HG03558 (cell line): ENCODE data around the gene H3-3A.
"Not testable (repeated sequence)": the region's sequence is repeated elsewhere in the genome, so short reads cannot be mapped to it uniquely, and the experiment has no call there.

ENCODE experiments used
- ATAC-seq: cut with Tn5 transposase; IDR thresholded peaks from one replicate; pipeline ENCODE4 v1.9.1; 2021; ENCODE audit warnings: moderate number of reproducible peaks; ENCODE audit not compliant: unreplicated experiment; ENCODE audit errors: extremely low read depth

The H3-3A gene

DNA sequence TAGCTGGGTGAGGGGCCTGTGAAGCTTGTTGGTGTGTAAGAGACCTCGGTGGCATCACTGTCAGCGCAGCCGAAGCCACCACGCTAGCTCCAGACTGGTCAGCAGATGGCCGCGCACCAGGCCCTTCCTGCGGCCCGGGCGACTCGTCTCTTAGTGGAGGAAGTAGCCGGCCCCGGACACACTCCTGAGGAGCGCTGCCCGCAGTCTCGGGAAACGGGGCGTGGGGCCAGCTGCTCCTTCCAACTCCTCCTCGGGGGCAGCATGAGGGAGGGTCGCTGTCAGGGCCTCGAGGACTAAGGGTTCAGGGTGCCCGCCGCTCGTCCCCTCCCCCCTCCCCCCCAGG lies 20.4 kb downstream of the H3-3A start:
- no peak for ATAC-seq

DNA sequence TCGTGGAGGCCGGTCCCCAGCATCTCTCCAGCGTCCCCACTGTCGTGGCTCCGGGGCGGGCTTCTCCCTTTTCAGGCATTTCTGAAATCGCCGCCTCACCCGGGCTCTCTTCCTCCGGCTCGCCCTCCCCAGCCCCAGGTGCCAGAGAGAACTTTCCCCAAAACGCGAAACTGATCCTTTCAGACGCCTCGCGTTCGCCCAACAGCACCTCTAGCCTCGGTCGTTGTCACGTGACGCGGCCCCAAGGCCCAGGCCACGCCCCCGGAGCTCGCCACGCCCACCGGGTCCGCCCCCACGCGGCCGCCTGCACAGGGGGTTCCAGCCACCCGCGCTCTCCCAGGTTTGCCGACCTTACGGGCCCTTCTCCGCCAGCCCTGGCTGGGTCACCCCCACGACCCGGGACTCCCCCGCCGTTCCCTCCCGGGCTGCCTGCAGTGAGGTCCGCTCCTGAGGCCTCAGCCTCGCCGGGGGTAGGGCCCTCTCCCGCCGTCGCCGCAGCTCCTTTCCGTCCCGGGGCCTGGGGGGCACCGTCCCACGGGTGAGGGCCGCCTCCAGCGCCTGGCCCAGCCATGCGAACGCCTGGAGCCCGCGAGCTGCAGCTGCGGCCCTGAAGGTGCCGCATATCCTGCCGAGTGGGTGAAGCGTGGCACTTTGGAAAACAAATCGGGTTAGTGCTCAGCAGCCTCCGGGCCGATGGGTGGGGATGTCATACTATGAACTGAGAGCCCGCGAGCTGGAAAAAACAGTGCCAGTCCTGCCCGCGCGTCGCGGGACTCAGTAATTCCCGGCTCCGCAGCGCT lies 21.0 kb downstream of the H3-3A start:
- peak; percentile 85 for ATAC-seq

DNA sequence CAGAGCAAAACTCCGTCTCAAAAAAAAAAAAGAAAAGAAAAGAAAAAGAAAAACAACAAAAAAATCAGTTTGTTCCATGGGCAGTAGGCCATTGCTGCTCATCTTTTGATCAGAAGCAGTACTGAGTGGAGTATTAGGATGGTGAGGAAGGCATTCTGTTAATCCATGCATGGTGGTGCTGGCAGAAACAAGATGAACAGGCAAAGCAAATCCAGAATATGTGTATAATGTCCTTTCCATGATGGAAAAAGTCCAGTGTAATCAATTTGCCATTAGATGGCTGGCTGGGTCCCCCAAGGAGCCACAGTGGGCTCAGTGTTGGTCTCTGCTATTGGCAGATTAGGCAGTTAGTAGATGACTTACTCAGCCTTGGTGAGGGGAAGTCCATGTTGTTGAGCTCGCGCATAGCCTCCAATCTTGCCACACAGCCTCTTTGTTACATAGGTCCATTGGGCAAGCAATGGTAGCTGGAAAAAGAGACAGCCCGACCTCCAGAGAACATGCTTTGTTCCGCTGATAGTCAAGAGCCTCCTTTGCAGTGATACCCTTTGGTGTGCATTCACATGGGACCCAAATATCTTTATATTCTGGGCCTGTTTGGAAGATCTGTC lies 23.3 kb downstream of the H3-3A start:
- no peak for ATAC-seq

DNA sequence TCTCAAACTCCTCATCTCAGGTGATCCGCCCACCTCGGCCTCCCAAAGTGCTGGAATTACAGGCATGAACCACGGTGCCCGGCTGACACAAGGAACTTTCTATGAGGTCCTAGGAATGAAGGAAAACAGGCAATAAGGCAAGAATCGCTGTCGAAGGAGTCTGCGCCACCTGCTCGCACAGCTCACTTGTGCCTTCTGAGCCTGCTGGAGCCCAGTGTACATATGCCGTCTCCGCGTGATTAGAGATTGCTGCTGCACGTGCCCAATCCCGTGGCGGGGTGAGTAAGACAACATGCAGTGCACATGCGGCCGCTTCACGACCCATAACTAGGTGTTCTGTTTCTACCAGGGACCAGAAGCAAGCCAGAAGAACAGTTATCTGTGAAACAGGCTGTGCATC lies 24.3 kb downstream of the H3-3A start:
- no peak for ATAC-seq

DNA sequence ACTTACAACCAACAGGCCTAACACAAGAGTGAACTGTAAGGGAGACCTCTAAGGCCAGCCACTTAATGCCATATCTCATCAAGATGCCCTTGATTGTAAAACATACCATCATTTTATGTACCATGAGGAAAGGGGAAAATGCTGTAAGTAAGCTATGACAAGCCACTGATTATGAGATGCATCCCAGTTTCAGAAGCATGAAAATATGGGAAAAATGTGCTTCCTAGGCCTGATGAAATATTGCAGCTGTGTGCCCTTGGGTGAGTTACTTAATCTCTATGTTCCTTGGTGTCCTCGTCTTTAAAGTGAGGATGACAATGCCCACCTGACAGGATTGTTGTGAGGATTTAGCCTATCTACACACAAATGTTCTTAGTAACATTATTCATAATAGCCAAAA lies 28.9 kb downstream of the H3-3A start:
- no peak for ATAC-seq

DNA sequence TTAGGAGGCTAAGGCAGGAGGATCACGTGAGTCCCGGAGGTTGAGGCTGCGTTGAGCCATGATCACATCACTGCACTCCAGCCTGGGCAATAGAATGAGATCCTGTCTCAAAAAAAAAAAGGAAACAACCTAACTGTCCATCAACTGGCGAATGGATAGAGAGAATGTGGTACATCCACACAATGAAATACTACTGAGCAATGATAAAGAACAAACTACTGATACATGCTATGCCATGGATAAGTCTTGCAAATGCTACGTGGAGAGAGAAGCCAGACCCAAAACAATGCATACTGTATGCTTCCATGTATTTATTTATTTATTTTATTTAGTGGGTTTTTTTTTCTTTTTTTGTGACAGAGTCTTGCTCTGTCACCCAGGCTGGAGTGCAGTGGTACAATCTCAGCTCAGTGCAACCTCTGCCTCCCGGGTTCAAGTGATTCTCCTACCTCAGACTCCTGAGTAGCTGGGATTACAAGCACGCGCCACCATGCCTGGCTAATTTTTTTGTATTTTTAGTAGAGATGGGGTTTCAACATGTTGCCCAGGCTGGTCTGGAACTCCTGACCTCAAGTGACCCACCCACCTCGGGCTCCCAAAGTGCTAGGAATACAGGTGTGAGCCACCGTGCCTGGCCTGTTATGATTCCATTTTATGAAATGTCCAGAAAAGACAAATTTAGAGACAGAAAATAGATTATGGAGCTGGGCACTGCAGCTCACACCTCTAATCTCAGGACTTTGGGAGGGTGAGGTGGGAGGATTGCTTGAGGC lies 29.7 kb downstream of the H3-3A start:
- ATAC-seq = not testable (repeated sequence)

DNA sequence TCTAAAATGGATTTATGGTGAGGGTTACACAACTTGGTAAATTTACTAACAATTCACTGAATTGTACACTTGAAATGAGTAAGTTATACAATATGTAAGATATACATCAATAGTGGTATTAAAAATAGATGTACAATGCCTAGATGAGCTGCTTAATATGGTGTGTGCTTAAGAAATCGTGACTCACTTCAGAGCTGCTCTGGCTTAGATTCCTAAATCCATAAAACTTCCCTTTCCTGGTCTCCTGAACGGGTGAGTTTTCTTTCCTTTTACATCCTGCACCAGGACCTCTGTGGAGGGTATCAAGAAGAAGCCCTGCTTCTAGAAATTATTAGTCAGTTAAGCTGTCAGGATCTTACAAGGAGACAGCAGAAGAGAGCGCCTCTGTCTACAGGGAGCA lies 30.4 kb downstream of the H3-3A start:
- ATAC-seq = no peak

DNA sequence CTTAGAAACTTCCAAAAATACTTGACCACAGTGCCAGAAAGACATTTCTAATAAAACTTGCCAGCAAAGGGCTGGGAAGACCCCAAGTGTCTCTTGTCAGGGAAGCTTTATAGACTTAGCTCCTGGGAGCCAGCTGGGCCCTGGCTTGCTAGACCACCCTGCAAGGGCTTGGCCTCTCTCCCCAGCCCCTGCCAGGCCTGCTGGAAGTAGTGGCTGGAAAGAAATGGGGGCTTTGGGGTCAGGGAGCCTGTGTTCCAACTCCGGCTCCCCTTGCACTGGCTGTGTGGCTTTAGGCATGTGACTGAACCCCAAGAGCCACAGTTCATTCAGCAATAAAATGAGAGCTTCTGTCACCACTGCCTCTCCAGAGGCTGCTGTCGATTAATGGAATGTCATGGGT lies 31.1 kb downstream of the H3-3A start:
- ATAC-seq = no peak

DNA sequence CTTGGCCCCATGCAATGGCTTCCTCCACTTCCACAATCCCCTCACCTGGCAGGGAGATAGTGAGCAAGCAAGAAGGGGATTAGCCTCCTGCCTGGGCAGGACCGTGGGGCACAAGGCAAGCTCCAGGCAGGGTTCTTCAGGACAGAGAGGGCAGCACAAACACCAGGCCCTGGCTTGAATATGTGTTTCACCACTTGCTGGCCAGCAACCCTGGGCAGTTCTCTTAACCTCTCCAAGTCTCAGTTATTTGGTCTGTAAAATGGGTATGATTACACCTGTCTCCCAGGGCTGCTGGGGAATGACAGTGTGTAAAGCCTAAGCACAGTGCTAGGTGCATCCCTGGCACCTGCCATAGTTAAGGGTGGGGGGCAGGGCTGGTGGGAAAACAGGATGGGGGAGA lies 31.9 kb downstream of the H3-3A start:
- no peak for ATAC-seq

DNA sequence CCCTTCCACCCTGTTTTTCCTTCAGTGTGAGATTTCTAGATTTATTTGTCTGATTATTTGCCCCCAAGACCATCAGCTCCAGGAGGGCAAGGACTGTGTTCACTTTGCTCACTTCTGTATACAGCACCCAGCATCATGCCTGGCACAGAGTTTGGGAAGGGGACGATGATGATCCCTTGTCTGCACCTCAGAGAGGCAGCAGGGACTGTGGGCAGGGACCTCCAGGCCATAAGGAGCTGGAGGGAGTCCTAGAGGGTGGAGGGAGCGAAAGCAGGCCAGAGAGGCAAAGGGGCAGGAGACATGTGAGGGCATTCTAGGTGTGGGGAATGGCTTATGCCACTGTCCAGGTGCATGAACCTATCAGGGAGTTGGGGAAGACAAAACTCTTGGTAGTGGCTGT lies 32.8 kb downstream of the H3-3A start:
- ATAC-seq = no peak

DNA sequence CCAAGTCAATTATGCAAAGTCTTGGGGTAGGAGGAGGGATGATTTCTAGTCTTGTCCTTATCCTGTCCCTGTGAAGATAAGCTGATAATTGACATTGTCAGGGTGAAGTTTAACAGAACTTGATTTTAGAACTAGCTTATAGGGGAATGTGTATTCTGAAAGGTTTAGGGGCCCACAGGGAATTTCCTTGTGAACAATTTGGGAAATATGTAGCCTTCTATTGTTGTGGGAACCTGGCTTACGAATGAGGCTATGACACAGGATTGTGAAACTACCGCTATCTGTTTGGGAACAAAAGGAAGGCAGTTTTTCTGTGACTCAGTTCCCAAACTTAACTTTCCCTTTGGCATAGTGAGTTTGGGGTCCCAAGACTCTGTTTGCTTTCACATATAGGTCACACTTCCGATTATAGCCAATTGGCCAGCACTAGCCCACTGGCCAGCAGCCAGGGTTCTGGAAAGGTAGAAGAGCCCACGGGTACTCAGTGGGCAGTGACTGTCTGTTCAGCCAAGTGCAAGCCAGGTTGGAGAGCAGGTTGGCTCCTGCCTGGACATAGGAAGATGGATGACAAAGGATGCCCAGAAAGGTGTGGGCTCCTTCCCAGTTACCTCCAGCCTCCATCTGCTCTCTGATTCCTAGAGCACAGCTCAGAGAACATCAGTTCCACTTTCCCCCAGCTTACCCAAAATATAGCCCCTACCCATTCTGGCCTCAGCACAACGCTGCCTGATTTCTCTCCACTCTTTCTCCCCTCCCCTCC lies 35.5 kb downstream of the H3-3A start:
- ATAC-seq = no peak

DNA sequence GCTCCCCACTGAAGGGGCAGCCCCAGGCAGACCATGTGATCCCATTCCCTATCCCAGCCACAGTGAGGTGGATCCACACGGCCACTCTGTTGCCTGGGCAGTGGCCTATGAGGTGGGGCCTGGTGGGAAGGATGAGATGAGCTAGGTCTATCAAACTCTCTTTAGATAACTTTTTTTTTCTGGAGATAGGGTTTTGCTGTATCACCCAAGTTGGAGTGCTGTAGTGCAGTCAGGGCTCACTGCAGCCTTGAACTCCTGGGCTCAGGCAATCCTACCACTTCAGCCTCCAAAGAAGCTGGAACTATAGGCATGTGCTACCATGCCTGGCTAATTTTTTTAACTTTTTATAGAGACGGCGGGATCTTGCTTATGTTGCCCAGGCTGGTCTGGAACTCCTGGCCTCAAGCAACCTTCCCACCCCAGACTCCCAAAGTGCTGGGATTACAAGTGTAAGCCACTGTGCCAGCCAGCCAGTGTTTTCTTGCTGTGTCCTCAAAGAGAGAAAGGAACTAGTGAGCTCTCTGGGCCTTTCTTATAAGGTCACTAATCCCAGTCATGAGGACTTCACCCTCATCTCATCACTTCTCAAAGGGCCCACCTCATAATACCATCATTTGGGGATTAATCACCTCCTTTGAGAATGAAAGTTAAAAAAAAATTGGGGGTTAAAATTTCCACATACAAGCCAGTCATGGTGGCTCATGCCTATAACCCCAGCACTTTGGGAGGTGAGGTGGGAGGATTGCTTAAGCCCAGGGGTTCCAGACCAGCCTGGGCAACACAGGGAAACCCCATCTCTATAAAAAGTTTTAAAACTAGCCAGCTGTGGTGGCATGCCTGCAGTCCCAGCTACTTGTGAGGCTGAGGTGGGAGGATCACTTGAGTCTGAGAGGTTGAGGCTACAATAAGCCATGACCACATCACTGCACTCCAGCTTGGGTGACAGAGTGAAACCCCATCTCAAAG lies 36.6 kb downstream of the H3-3A start:
- ATAC-seq = no peak

DNA sequence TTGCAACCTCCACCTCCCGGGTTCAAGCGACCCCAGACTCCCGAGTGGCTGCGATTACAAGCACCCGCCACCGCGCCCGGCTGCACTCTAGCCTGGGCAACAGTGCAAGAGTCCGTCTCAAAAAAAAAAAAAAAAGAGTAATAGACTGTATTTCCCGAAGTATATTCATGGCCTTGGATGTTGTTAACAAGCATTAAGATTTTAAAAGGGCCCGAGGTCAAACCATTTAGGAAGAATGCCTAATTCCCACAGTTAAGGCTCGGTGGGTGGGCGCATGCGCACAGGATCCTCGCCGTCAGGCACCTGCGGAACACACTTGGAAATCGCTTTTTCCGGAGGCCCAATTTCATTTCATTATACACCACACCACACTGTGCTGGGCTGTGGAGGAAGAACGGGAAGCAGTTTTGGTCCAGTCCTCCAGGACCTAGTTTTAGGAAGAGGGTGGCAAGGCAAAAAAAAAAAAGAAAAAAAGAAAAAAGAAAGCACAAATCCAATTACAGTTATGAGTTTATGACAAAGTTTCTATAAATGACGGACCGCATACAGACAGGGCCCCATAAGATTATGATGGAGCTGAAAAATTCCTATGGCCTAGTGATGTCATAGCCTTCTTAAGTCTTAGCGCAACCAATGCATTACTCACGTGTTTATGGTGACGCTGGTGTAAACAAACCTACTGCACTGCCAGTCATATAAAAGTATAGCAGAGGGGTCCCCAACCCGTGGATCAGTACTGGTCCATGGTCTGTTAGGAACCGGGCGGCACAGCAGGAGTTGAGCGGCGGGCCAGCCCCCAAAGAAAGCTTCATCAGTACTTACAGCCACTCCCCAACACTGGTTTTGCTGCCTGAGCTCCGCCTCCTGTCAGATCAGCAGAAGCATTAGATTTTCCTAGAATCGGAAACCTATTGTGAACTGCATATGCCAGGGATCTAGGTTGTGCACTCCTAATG lies 38.2 kb downstream of the H3-3A start:
- no peak for ATAC-seq

DNA sequence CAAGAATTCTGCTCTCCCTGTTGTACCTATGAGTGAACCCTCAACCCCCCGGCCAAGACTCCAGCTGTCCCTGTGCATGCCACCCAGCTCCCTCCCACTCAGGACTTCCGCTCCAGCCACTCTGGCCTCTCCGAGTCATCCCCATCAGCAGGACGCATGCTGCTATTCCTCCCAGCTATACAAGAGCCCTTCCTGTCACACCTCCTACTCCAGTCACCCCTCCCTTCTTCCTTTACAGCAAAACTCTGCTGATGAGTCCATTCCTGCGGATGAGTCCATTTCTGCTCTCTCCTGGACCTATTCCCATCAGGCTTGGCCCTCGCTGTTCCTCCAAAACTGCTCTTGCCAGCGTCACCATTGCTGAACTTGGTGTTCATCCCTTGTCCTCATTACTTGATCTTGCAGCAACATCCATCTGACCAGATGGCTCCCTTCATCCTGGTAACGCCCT lies 42.2 kb downstream of the H3-3A start:
- ATAC-seq = no peak

DNA sequence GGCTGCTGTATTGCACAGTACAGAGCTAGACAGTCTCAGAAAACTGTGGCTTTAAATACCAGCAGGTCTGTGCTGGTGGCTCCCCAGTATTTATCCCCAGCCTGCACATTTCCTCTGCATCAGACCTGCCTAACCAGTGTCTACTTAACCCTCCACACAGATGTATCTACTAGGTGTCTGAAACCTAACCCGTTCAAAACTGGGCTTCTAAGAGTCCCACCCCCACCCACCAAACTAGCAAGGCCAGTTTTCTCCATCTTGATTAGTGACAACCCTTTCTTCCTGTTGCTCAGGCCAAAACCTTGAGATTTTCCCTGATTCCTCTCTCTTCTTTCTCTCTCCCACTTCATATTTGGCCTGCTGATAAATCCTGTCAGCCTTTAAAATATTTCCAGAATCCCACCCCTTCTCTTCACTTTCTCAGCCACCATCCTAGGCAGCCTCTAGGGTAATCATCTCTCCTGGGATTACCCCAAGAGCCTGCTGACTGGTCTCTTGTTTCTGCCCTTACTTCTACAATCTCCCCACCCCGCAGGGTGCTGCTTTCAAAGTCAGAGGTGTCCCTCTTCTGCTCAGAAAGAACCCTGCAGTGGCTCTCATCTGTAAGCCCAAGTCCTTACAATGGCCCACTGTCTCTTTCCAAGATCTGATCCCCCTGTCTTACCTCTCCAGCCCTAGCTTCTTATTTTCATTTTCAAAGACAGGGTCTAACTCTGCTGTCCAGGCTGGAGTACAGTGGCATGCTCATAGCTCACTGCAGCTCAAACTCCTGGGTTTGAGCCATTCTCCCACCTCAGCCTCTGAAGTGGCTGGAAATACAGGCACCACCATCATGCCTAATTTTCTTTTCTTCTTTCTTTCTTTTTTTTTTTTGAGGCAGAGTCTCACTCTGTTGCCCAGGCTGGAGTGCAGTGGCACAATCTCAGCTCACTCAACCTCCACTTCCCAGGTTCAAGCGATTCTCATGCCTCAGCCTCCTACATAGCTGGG lies 45.2 kb downstream of the H3-3A start:
- no peak for ATAC-seq

DNA sequence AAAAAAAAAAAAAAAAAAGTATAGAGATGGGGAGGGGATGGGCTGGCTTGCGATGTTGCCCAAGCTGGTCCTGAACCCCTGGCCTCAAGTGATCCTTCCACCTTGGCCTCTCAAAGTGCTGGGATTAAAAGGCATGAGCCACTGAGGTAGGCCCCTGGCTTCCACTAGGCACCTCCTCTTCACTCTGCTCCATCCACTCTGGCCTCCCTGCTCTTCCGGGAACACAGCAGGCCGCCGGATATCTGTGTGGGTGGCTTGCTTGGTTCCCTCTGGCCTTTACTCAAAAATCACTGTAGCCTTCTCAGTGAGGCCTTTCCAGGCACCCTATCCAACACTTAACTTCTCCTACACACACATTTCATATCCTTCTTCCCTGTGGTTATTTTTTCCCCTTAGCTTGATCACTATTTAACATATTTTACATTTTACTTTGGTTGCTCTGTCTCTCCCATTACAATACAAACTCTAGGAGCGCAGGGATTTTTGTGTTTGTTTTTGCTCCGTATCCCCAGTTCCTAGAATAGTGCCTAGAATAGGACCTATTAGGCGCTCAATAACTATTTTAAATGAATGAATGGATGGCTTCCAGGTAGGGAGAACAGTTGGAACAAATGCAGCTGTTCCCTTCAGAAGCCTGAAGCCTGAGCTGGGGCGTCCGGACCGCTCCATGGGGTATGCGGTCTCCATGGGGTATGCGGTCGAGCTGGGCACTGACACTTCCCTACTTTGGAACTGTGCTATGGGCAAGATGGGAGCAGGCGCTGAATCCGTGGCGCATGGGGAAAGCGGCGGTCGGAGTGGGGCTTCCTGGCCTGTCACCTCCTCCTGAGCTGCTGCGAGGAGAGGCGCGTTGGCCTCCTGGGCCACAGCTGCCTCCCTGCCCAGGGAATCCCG lies 46.7 kb downstream of the H3-3A start:
- ATAC-seq = no peak
